ENCODE data around the gene STARD9. TPM values are rescaled to one million over a fixed set of nuclear protein-coding genes. Genes with fewer than 3 reads are reported as not detected.

STARD9 gene
- total RNA-seq, 1 experiment from 2014 or later: 4.0 TPM

- peak; percentile 68 for DNase-seq (ENCODE audit: low spot score)
These were observed 110.9 kb downstream of the STARD9 start for GRCh38 chr15:42686281-42686680.

GRCh38 chr15:42687740-42688139 is 112.3 kb downstream of the STARD9 start:
- DNase-seq (ENCODE audit: low spot score): no peak
- in situ Hi-C loops (cut with HindIII; ENCODE audit: low sequenced_read_pairs): no loop called here

More at GRCh38 chr15:42686281-42686680, 110.9 kb downstream of the STARD9 start:
- in situ Hi-C loops (cut with HindIII; ENCODE audit: low sequenced_read_pairs): no loop called here

- in situ Hi-C loops (cut with HindIII; ENCODE audit: low sequenced_read_pairs): no loop called here
- DNase-seq (ENCODE audit: low spot score): no peak
These were observed 112.9 kb downstream of the STARD9 start for GRCh38 chr15:42688301-42688700.

- in situ Hi-C loops (cut with HindIII; ENCODE audit: low sequenced_read_pairs): no loop called here
These were observed 115.9 kb downstream of the STARD9 start for GRCh38 chr15:42691308-42691707.

GRCh38 chr15:42691770-42692169 is 116.4 kb downstream of the STARD9 start:
- in situ Hi-C loops (cut with HindIII; ENCODE audit: low sequenced_read_pairs): no loop called here
- DNase-seq (ENCODE audit: low spot score): peak; percentile 69

More at GRCh38 chr15:42691308-42691707, 115.9 kb downstream of the STARD9 start:
- no peak for DNase-seq (ENCODE audit: low spot score)

GRCh38 chr15:42692536-42692935 is 117.1 kb downstream of the STARD9 start:
- in situ Hi-C loops (cut with HindIII; ENCODE audit: low sequenced_read_pairs): no loop called here
- no peak for DNase-seq (ENCODE audit: low spot score)

- in situ Hi-C loops (cut with HindIII; ENCODE audit: low sequenced_read_pairs): no loop called here
- DNase-seq (ENCODE audit: low spot score): no peak
These were observed 117.6 kb downstream of the STARD9 start for GRCh38 chr15:42692997-42693396.

- DNase-seq (ENCODE audit: low spot score): no peak
- in situ Hi-C loops (cut with HindIII; ENCODE audit: low sequenced_read_pairs): no loop called here
These were observed 118.1 kb downstream of the STARD9 start for GRCh38 chr15:42693496-42693895.

- DNase-seq (ENCODE audit: low spot score): no peak
- in situ Hi-C loops (cut with HindIII; ENCODE audit: low sequenced_read_pairs): no loop called here
These were observed 118.5 kb downstream of the STARD9 start for GRCh38 chr15:42693942-42694341.

- no peak for DNase-seq (ENCODE audit: low spot score)
- in situ Hi-C loops (cut with HindIII; ENCODE audit: low sequenced_read_pairs): no loop called here
These were observed 119.0 kb downstream of the STARD9 start for GRCh38 chr15:42694398-42694797.

- DNase-seq (ENCODE audit: low spot score): no peak
- in situ Hi-C loops (cut with HindIII; ENCODE audit: low sequenced_read_pairs): no loop called here
These were observed 120.2 kb downstream of the STARD9 start for GRCh38 chr15:42695527-42696071.

- in situ Hi-C loops (cut with HindIII; ENCODE audit: low sequenced_read_pairs): no loop called here
These were observed 121.2 kb downstream of the STARD9 start for GRCh38 chr15:42696626-42697025.

GRCh38 chr15:42704492-42704926 is 129.1 kb downstream of the STARD9 start:
- in situ Hi-C loops (cut with HindIII; ENCODE audit: low sequenced_read_pairs): loop anchor here (25.0 kb wide), 1 partner anchor 233 kb away; no protein-coding TSS in a partner anchor
- peak; percentile 82 for DNase-seq (ENCODE audit: low spot score)

More at GRCh38 chr15:42696626-42697025, 121.2 kb downstream of the STARD9 start:
- no peak for DNase-seq (ENCODE audit: low spot score)

GRCh38 chr15:42705336-42705735 is 129.9 kb downstream of the STARD9 start:
- in situ Hi-C loops (cut with HindIII; ENCODE audit: low sequenced_read_pairs): loop anchor here (25.0 kb wide), 1 partner anchor 232 kb away; no protein-coding TSS in a partner anchor
- DNase-seq (ENCODE audit: low spot score): no peak

- in situ Hi-C loops (cut with HindIII; ENCODE audit: low sequenced_read_pairs): loop anchor here (25.0 kb wide), 1 partner anchor 230 kb away; no protein-coding TSS in a partner anchor
- no peak for DNase-seq (ENCODE audit: low spot score)
These were observed 131.7 kb downstream of the STARD9 start for GRCh38 chr15:42707068-42707467.

- DNase-seq (ENCODE audit: low spot score): no peak
- in situ Hi-C loops (cut with HindIII; ENCODE audit: low sequenced_read_pairs): loop anchor here (25.0 kb wide), 1 partner anchor 229 kb away; no protein-coding TSS in a partner anchor
These were observed 132.6 kb downstream of the STARD9 start for GRCh38 chr15:42707873-42708544.

- in situ Hi-C loops (cut with HindIII; ENCODE audit: low sequenced_read_pairs): loop anchor here (25.0 kb wide), 1 partner anchor 227 kb away; no protein-coding TSS in a partner anchor
- DNase-seq (ENCODE audit: low spot score): no peak
These were observed 135.3 kb downstream of the STARD9 start for GRCh38 chr15:42710662-42711061.

- in situ Hi-C loops (cut with HindIII; ENCODE audit: low sequenced_read_pairs): loop anchor here (25.0 kb wide), 1 partner anchor 226 kb away; no protein-coding TSS in a partner anchor
- peak; percentile 58 for DNase-seq (ENCODE audit: low spot score)
These were observed 136.3 kb downstream of the STARD9 start for GRCh38 chr15:42711746-42712145.

- no peak for DNase-seq (ENCODE audit: low spot score)
- in situ Hi-C loops (cut with HindIII; ENCODE audit: low sequenced_read_pairs): loop anchor here (25.0 kb wide), 1 partner anchor 225 kb away; no protein-coding TSS in a partner anchor
These were observed 137.2 kb downstream of the STARD9 start for GRCh38 chr15:42712584-42712983.

GRCh38 chr15:42716125-42716524 is 140.7 kb downstream of the STARD9 start:
- DNase-seq (ENCODE audit: low spot score): no peak
- in situ Hi-C loops (cut with HindIII; ENCODE audit: low sequenced_read_pairs): loop anchor here (25.0 kb wide), 1 partner anchor 221 kb away; no protein-coding TSS in a partner anchor
